IPS-18a (cell line): ENCODE data around the gene AIF1L.
"Not testable (repeated sequence)": the region's sequence is repeated elsewhere in the genome, so short reads cannot be mapped to it uniquely, and the experiment has no call there.

Experiments
- H3K27ac ChIP-seq: one replicate; pipeline ENCODE4 v1.5.1; 2013; ENCODE audit warnings: low read length
- H3K27me3 ChIP-seq: one replicate; pipeline ENCODE4 v1.6.1; 2013; ENCODE audit warnings: mild to moderate bottlenecking, low read length; ENCODE audit not compliant: control insufficient read depth, insufficient read depth
- H3K36me3 ChIP-seq: one replicate; pipeline ENCODE4 v1.6.1; 2013; ENCODE audit warnings: low read depth, low read length; ENCODE audit not compliant: control insufficient read depth
- H3K4me1 ChIP-seq: one replicate; pipeline ENCODE4 v1.6.1; 2013; ENCODE audit warnings: low read depth, low read length; ENCODE audit not compliant: control insufficient read depth
- H3K4me3 ChIP-seq: one replicate; pipeline ENCODE4 v1.5.1; 2013; ENCODE audit warnings: low read length
- H3K9ac ChIP-seq: one replicate; pipeline ENCODE4 v1.6.1; 2013; ENCODE audit warnings: mild to moderate bottlenecking, low read length, moderate library complexity
- H3K9me3 ChIP-seq: one replicate; pipeline ENCODE4 v1.6.1; 2013; ENCODE audit warnings: low read depth, low read length; ENCODE audit not compliant: control insufficient read depth

Gene AIF1L

DNA sequence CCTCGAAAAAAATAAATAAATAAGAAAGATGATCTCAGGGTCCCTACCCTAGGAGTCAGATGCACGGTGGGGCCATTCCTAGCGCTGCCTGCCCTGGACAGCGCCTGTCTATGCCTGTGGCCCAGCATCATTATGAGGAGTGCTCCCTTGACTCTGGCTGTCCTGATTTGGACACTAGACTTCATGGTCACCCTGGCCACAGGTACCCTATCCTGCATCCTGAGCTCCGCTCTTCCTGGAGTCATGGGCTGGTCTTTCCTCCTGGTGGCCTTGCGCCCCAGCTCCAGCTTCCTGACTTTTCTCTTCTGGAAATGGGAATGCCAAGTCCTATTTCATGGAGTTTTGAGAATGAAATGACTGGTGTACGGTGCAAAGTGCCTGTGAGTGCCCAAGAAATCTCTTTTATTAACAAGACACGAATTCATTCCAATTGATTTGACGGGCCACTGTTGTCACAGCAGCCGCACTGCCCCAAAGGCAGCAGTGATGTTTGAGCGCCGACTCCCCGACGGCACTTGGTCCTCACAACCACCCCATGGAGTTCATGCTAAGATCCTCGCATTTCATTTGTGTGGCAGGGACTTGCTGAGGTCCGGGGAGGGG lies 564 bp upstream of the AIF1L start:
- Histone ChIP-seq H3K36me3 (peaks cover 9% of the 10 kb centered on the region), H3K4me1 (peaks cover 28% of the 10 kb centered on the region), H3K4me3 (peak overlapping the region; percentile 65), H3K9ac (peak overlapping the region; percentile 39), H3K27ac (no peak overlapping the region), H3K9me3 (no peaks in the 10 kb centered on the region), H3K27me3 (no peaks in the 10 kb centered on the region)

DNA sequence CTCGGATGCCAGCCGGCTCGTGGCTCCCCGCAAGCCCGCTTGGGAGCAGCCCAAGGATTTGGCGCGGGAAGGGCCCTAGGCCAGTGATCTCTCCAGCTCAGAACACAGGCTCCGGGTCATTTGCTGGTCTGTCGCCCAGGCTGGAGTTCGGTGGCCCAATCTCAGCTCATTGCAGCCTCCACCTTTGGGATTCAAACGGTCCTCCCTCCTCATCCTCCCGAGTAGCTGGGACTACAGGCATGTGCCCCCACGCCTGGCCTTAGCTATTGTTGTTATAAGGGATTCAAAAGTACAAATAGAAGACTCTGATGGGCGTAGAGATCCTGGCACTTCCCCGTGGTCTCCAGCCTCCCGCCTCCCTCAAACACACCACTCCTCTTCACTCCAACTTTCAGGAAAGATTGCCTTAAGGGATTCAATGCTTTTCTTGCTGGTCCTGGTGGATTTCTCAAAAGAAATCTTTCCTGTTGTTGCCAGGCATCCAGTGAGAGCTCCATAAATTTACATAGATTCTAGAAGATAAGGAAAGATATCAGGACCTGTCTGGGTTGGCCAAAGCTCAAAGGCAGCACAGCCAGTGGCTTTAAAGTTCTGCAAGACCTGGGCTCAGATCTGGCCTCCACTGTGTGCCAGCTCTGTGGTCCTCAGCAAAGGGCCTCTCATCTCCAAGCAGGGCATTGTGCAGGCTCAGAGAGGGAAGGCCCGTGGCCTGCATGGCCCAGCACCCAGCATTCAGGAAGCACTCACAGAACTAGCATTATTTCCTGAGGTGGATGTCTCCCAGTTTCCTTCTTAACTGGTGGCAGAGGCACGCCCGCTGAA lies 1.0 kb downstream of the AIF1L start:
- H3K9ac ChIP-seq = peak overlapping the region; percentile 95
- H3K27me3 ChIP-seq = no peaks in the 10 kb centered on the region
- peak overlapping the region; percentile 88 for H3K4me3 ChIP-seq
- H3K36me3 ChIP-seq = peaks cover 9% of the 10 kb centered on the region
- H3K4me1 ChIP-seq = peaks cover 28% of the 10 kb centered on the region
- H3K9me3 ChIP-seq = no peaks in the 10 kb centered on the region
- peak overlapping the region; percentile 67 for H3K27ac ChIP-seq

GRCh38 chr9:131097948-131098278 lies 1.6 kb downstream of the AIF1L start:
- Histone ChIP-seq H3K36me3 (peaks cover 9% of the 10 kb centered on the region), H3K4me1 (peaks cover 34% of the 10 kb centered on the region), H3K9me3 (no peaks in the 10 kb centered on the region), H3K27ac (no peak overlapping the region), H3K27me3 (no peaks in the 10 kb centered on the region), H3K9ac (peak overlapping the region; percentile 95), H3K4me3 (peak overlapping the region; percentile 88)

GRCh38 chr9:131098391-131099101 lies 2.2 kb downstream of the AIF1L start:
- Histone ChIP-seq H3K4me1 (peaks cover 40% of the 10 kb centered on the region), H3K9ac (no peak overlapping the region), H3K27ac (no peak overlapping the region), H3K27me3 (no peaks in the 10 kb centered on the region), H3K9me3 (no peaks in the 10 kb centered on the region), H3K36me3 (peaks cover 9% of the 10 kb centered on the region), H3K4me3 (peak overlapping the region; percentile 8)

GRCh38 chr9:131099102-131099606 lies 2.8 kb downstream of the AIF1L start:
- Histone ChIP-seq H3K4me1 (peaks cover 43% of the 10 kb centered on the region), H3K27me3 (no peaks in the 10 kb centered on the region), H3K9me3 (no peaks in the 10 kb centered on the region), H3K4me3 (no peak overlapping the region), H3K36me3 (peaks cover 9% of the 10 kb centered on the region), H3K27ac (no peak overlapping the region), H3K9ac (no peak overlapping the region)

DNA sequence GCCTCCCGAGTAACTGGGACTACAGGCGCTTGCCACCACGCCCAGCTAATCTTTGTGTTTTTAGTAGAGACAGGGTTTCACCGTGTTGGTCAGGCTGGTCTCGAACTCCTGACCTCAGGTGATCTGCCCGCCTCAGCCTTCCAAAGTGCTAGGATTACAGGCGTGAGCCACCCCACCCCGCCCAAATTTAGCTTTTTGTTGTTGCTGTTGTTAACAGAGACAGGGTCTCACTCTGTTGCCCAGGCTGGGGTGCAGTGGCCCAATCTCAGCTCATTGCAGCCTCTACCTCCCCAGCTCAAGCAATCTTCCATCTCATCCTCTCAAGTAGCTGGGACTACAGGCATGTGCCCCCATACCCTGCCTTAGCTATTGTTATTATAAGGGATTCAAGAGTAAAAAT lies 3.5 kb downstream of the AIF1L start:
- H3K36me3 ChIP-seq, H3K4me3 ChIP-seq, H3K27me3 ChIP-seq, H3K9ac ChIP-seq, H3K9me3 ChIP-seq, H3K27ac ChIP-seq: not testable (repeated sequence)
- H3K4me1 ChIP-seq = peaks cover 43% of the 10 kb centered on the region

DNA sequence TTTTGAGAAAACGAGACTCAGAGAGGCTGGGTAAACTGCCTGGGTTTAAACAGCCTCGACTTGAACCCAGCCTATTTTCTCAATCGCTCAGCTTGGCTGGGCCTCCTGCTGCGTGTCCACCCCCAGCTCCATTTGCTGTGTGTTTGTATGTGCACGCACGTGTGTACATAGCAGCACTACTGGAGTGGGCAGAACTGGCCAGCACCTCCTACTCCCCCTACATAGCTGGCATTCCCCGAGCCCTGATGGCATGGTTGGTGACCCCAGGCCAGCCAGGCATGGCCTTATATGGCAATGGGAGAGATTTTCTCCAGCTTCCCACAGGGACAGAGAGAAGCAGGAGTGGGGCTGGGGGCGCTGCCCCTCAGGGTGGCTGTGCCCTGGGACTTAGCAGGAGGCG lies 4.1 kb downstream of the AIF1L start:
- Histone ChIP-seq H3K27ac (no peak overlapping the region), H3K9me3 (no peaks in the 10 kb centered on the region), H3K27me3 (no peaks in the 10 kb centered on the region), H3K4me3 (no peak overlapping the region), H3K4me1 (peaks cover 43% of the 10 kb centered on the region), H3K9ac (no peak overlapping the region), H3K36me3 (peaks cover 9% of the 10 kb centered on the region)

DNA sequence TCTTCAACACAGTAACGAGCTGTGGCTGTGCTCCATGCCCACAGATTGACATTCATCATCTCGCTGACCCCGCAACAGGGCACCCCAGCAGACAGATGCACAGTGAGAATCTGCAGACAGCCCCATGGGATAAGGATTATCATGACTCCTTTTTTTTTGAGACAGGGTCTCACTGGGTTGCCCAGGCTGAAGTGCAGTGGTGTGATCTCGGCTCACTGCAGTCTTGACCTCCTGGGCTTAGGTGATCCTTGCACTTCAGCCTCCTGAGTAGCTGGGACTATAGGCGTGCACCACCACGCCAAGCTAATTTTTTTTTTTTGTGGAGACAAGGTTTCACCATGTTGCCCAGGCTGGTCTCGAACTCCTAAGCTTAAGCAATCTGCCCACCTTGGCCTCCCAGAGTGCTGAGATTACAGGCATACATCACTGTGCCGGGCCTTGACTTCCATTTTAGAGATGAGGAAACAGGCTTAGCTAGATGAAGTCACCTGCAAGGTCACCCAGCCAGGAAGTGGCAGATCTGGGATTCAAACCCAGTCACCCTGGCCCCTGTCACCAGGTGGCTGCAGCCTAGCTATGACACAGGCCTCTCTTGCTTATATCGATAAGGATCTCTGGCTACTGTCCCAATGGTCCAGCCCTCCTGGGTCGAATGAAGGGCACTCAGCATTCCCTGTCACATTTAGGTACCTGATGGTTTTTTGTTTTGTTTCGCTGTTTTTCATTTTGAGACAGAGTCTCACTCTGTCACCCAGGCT lies 5.1 kb downstream of the AIF1L start:
- H3K9ac ChIP-seq = no peak overlapping the region
- peaks cover 13% of the 10 kb centered on the region for H3K36me3 ChIP-seq
- no peaks in the 10 kb centered on the region for H3K27me3 ChIP-seq
- H3K9me3 ChIP-seq = no peaks in the 10 kb centered on the region
- H3K4me1 ChIP-seq = peaks cover 37% of the 10 kb centered on the region
- H3K4me3 ChIP-seq = no peak overlapping the region
- H3K27ac ChIP-seq = no peak overlapping the region

- H3K9me3 ChIP-seq = no peaks in the 10 kb centered on the region
- no peaks in the 10 kb centered on the region for H3K27me3 ChIP-seq
- peaks cover 13% of the 10 kb centered on the region for H3K36me3 ChIP-seq
- no peak overlapping the region for H3K4me3 ChIP-seq
- peaks cover 27% of the 10 kb centered on the region for H3K4me1 ChIP-seq
- no peak overlapping the region for H3K9ac ChIP-seq
- H3K27ac ChIP-seq = no peak overlapping the region
Measured at GRCh38 chr9:131103024-131103423, 6.7 kb downstream of the AIF1L start.

DNA sequence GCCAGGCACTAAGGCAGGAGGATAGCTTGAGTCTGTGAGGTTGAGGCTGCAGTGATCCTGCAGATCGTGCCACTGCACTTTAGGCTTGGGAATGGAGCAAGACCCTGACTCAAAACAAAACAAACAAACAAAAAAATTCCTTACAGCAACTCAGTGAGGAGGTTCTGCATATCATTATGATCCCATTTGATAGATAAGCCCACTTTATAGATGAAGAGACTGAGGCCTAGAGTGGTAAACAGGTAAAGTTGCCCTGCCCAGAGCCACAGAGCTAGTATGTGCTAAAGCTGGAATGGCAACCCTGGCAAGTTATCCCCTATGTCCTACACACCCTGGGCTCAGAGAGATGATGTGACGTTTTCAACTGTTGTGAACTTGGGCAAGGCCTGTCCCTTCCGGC lies 7.2 kb downstream of the AIF1L start:
- Histone ChIP-seq H3K27me3 (no peaks in the 10 kb centered on the region), H3K36me3 (peaks cover 12% of the 10 kb centered on the region), H3K9me3 (no peaks in the 10 kb centered on the region), H3K27ac (no peak overlapping the region), H3K4me1 (peaks cover 23% of the 10 kb centered on the region), H3K4me3 (no peak overlapping the region), H3K9ac (no peak overlapping the region)
